Erythroblast (primary cell): ENCODE measurements around the gene SLC25A10.

Source experiments
- GATA1 ChIP-seq: IDR thresholded peaks from 2 replicates; pipeline ENCODE4 v1.6.1; 2011; ENCODE audit warnings: low read depth, mild to moderate bottlenecking, control low read depth, low read length, moderate library complexity
- POLR2A ChIP-seq: IDR thresholded peaks from 2 replicates; pipeline ENCODE4 v1.6.1; 2011; ENCODE audit warnings: mild to moderate bottlenecking, low read length

- no peak for TF ChIP-seq POLR2A
- TF ChIP-seq GATA1, result no peak
Observed at GRCh38 chr17:81683208-81683583, 28.9 kb upstream of the SLC25A10 start.
